ENCODE results near the gene CTSE. TPM values are rescaled to one million over a fixed set of nuclear protein-coding genes. Genes with fewer than 3 reads are reported as not detected.

Gene CTSE
- total and polyA plus RNA-seq, 9 donors: 0.13 to 1.1 (median 0.80) TPM; not detected in 4

- intact Hi-C loops (cut with DNase I): loop anchor here in 2 of 4 donors (5.0 to 10.0 kb wide), 2 partner anchors 118 to 395 kb away; no protein-coding TSS in a partner anchor
- WGBS, 3 donors: 88 to 91% (median 91%) methylated on average over 5 of the region's 5 CpGs
Observed at GRCh38 chr1:205989786-205990185, 33.9 kb downstream of the CTSE start.

DNA sequence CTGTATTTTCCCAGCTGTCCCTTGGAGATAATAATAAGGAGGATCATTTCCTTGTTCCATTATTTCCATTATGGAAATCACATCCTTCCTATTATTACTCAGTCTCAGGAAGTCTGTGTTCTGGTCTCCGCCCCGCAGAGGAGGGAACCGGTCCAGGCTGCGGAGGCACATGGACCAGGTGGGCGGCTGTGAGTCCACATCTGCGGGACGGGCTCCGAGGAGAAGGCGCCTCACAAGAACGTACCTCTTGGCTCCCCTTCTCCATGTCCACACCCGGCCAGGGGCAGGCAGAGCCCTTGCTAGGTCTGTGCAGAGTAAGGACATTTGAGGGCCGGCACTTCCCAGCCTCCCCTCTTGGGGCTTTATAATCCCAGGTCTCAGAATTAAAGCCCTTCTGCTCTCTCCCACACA lies 35.1 kb downstream of the CTSE start:
- intact Hi-C loops (cut with DNase I): loop anchor here in 2 of 4 donors (5.0 to 10.0 kb wide), 2 partner anchors 119 to 394 kb away; no protein-coding TSS in a partner anchor
- Histone ChIP-seq H3K9me3 (no peaks in the 10 kb centered on the region), H3K4me1 (ENCODE audit: insufficient read depth) (peaks cover 2% of the 10 kb centered on the region), H3K27ac (no peak overlapping the region), H3K36me3 (no peaks in the 10 kb centered on the region), H3K4me3 (no peak overlapping the region), H3K27me3 (no peaks in the 10 kb centered on the region)
- WGBS, 3 donors: 71 to 82% (median 81%) methylated on average over 12 of the region's 12 CpGs
- no peak for TF ChIP-seq EP300 (IDR thresholded peaks at IDR 0.05)
- TF ChIP-seq POLR2A (IDR thresholded peaks at IDR 0.05): no peak
- no peak for TF ChIP-seq CTCF (IDR thresholded peaks at IDR 0.05)
- no peak for DNase-seq

More at GRCh38 chr1:205989786-205990185, 33.9 kb downstream of the CTSE start:
- no peak for TF ChIP-seq POLR2A (IDR thresholded peaks at IDR 0.05)
- no peak for TF ChIP-seq EP300 (IDR thresholded peaks at IDR 0.05)
- no peak for TF ChIP-seq CTCF (IDR thresholded peaks at IDR 0.05)
- Histone ChIP-seq H3K36me3 (no peaks in the 10 kb centered on the region), H3K4me3 (no peak overlapping the region), H3K27me3 (no peaks in the 10 kb centered on the region), H3K4me1 (ENCODE audit: insufficient read depth) (peaks cover 2% of the 10 kb centered on the region), H3K9me3 (no peaks in the 10 kb centered on the region), H3K27ac (no peak overlapping the region)
- DNase-seq: no peak

GRCh38 chr1:205986861-205987260 lies 36.8 kb downstream of the CTSE start:
- Histone ChIP-seq H3K4me3 (no peak overlapping the region), H3K4me1 (ENCODE audit: insufficient read depth) (peaks cover 2% of the 10 kb centered on the region), H3K27me3 (no peaks in the 10 kb centered on the region), H3K27ac (no peak overlapping the region), H3K9me3 (no peaks in the 10 kb centered on the region), H3K36me3 (no peaks in the 10 kb centered on the region)
- DNase-seq: no peak
- TF ChIP-seq POLR2A (IDR thresholded peaks at IDR 0.05) (no peak), EP300 (IDR thresholded peaks at IDR 0.05) (no peak), CTCF (IDR thresholded peaks at IDR 0.05) (no peak)
- intact Hi-C loops (cut with DNase I): loop anchor here in 2 of 4 donors (5.0 to 10.0 kb wide), 2 partner anchors 120 to 392 kb away; no protein-coding TSS in a partner anchor
- WGBS, 3 donors: 10 to 25% (median 16%) methylated on average over 2 of the region's 2 CpGs

GRCh38 chr1:205986292-205986691 lies 37.4 kb downstream of the CTSE start:
- no peaks in the 10 kb centered on the region for H3K9me3 ChIP-seq
- H3K27me3 ChIP-seq: no peaks in the 10 kb centered on the region
- H3K27ac ChIP-seq: no peak overlapping the region
- H3K4me1 ChIP-seq (ENCODE audit: insufficient read depth): peaks cover 2% of the 10 kb centered on the region
- TF ChIP-seq POLR2A (IDR thresholded peaks at IDR 0.05) (no peak), CTCF (IDR thresholded peaks at IDR 0.05) (no peak), EP300 (IDR thresholded peaks at IDR 0.05) (no peak)
- DNase-seq: no peak
- H3K36me3 ChIP-seq: no peaks in the 10 kb centered on the region
- intact Hi-C loops (cut with DNase I): loop anchor here in 2 of 4 donors (5.0 to 10.0 kb wide), 2 partner anchors 121 to 391 kb away; no protein-coding TSS in a partner anchor
- no peak overlapping the region for H3K4me3 ChIP-seq
- 38 to 48% (median 42%) methylated on average over 3 of the region's 3 CpGs for WGBS, 3 donors

All from ovary (tissue), 9 donors.